NCI-H345 (cell line): Measurements from ENCODE around the gene PTPRN2.
A peak's percentile ranks its signal among the peaks of the same experiment; 100 is the strongest.
"Not testable (repeated sequence)": the region's sequence is repeated elsewhere in the genome, so short reads cannot be mapped to it uniquely, and the experiment has no call there.

Experiments used
- DNase-seq: peaks from one replicate; lab custom pipeline; 2025; lab: John Stamatoyannopoulos, UW

The PTPRN2 gene

DNA sequence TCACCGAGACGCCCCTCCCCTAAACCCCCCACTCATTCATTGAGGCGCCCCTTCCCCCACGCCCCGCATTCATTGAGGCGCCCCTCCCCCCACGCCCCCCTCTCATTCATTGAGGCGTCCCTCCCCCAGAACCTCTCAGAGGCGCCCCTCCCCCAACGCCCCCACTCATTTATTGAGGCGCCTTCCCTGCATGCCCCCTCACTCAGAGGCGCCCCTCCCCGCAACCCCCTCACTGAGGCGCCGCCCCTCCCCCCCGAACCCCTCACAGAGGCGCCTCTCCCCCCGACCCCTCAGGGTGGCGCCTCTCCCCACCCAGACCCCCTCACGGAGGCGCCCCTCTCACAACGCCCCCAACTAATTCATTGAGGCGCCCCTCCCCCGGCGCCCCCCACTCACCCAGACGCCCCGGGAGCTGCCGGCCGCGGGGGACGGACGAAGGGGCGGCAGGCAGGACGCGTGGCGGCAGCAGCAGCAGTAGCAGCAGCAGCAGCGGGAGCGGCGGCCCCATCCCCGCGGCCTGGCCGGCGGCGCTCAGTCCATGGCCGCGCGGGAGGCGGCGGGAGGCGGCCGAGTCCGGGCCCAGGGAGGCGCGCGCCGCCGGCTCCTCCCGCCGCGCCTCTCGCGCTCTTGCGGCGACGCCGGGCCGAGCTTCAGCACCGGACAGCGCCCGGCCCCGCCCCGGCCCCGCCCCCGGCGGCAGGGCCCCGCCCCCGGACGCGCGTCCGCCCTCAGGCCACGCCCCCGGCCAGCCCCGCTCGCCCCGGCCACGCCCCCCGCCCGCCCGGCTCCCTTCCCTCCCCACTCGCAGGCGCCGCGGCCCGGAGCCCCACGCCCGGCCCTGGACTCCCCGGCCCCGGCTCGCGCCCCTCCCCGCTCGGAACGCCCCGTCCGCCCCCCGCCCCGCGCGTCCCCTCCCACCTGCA lies at the start of gene PTPRN2:
TSS of gene PTPRN2 (minus strand) at position 662 of the 923 bp plus-strand sequence.
- peak; percentile 79 for DNase-seq

DNA sequence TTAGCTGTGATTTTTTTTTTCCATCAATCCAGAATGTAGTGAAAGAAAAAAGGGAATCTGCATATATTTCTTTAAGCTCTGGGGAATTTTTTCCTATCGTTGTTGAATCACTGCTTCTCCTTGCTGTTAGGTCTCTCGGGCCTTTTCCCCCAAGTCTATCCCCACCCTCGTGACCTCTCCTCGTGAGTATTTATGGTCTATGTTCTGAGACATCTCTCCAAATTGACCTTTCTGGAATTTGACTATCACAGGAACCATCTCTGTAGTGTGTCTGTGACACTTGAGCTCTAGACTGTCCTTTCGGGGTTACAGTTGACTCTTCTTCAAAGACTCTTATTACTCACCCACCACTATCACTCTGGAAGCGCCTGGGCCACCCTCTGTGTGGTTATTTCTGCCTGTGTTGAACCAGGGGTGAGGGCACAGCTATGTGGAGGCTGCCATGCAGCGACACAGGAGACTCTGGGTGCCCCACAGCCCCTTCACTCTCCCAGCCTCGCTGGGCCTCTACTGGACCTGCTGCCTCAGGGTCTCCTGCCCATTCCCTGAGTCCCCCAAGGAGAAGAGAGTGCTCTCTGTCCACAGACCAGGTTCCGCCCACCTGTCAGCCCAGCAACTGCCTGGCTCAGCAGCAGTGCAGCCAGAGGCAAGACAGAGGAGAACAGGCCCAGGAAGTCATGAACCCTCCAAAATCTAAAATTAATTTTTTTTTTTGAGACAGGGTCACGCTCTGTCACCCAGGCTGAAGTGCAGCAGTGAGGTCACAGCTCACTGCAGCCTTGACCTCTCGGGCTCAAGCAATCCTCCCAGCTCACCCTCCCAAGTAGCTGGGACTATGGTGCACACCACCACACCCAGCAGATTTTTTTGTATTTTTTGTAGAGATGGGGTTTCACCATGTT lies 45.7 kb upstream of the PTPRN2 start:
- no peak for DNase-seq

DNA sequence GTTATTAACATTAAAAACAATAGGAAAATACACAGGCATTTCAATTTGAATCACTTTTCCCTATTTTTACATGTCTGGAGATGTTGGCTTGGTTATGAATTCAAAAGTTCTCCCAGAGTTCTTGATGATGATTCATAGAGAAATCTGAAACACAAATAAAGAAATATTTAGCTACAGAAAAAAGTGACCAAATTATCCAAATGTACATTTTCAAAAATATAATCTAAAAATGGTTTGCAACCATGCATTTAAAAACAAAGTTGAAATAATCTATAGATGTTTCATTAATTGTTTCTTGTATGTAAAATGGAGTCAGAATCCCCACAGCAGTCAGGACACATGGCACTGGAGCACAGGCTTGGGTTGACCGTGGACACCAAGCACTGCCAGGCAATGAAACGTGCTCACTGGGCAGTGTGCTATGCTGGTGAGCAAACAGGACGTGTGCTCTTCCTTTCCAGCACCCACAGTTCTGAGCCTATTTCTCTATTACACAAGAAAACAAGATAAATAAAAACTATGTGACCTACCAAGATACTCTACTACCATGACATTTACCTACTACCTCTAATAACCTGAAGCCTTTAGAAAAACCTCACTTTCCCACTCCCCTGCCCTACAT lies 44.1 kb upstream of the PTPRN2 start:
- no peak for DNase-seq

DNA sequence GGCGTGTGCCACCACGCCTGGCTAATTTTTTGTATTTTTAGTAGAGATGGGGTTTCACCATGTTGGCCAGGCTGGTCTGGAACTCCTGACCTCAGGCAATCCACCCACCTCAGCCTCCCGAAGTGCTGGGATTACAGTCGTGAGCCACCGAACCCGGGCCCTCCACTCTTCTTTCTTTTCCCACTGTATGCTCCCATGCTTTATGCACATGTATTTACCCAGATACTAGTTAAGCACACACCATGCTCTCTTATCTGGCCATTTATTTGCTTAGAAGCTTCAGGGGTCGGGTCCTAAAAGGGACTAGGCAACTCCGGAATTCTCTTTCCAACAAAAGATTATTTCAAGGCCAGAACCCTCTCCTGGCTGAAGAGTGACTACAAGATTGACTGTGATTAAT lies 38.7 kb upstream of the PTPRN2 start:
- not testable (repeated sequence) for DNase-seq

DNA sequence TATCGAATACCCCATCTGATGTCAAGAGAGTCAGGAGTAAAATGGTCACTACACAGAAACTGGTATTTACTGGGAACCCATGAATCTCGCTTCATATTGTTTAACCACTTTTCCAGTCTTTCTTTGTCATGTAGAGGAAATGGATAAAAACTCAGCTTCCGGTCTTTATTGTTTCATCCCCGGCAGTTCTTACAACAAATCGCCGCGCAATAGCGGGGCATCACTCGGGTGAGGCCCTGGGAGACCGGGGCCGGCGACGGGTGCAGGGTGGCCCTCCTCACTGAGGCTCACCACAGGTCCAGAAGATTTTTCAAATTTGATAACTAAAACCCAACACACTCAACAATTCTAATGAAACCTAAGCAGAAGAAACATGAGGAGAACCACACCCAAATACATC lies 35.6 kb upstream of the PTPRN2 start:
- DNase-seq, result no peak

DNA sequence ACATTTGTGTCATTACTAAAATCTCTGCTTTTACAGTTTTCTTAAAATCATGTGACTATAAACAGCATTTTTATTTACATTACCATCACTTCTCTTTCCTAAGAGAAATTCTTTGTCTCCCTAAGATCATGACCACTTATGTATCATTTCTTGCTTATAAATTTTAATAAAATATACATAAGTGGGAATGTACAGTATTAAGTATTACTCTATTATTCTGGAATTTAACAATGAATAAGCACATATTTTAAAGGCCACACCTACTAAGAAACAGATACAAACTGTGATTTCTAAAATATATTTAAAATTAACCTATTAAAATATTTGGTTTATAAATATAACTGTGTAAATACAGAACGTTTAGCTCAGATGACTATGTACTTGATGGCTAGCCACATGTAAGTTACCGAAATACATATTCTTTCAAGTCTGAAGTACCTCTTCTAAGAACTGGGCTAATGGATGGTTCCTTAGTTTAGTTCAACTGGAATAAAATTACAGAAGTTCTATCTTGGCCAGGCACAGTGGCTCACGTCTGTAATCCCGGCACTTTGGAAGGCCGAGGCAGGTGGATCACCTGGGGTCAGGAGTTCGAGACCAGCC lies 33.3 kb upstream of the PTPRN2 start:
- DNase-seq, result no peak

DNA sequence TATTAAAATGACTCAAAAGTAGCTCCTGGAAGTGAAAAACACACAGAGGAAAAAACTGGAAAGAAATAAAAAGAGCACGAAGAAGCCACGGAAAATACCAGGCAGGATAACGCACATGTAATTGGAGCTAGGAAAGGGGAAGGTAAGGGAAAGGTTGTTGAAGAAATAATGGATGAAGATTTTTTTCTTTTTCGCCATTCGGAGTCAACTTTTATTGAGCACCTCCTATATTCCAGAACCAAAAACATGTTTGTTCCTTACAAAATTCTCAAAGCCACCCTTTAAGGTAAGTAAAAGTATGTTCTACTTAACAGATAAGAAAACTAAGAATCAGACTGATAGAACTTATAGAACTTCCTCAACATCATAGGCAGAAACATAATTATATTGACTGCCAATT lies 32.8 kb upstream of the PTPRN2 start:
- DNase-seq, result no peak

DNA sequence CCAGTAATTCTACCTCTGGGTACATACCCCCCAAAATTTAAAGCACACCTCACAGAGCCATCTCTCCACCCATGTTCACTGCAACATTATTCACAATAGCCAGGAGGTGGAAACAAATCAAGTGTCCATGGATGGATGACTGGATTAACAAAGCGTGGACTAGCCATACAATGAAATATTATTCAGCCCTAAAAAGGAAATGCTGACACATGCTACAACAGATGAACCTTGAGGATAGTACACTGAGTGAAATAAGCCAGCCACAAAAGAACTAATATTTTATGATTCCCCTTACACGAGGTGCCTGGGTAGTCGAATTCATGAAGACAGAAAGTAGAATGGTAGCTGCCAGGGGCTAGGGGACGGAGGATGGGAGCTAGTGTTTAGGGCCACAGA lies 31.1 kb upstream of the PTPRN2 start:
- DNase-seq, result no peak

DNA sequence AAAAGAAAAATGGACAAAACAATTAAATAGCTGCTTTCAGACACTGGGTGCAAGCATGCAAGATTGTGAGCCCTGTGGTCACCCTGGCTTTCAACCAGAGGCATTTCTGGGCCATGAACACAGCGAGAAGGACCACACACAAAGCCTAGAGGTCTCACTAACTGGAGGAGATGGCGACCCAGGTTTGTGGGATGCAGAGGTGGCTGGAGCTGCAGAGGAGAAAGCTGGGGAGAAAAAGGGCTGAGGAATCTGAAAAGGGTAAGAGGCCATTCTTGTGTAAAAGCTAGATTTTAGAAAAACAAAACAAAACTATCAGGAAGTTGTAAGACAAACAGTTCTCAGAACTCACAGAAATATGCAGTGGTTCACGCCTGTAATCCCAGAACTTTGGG lies 30.1 kb upstream of the PTPRN2 start:
- DNase-seq, result no peak

DNA sequence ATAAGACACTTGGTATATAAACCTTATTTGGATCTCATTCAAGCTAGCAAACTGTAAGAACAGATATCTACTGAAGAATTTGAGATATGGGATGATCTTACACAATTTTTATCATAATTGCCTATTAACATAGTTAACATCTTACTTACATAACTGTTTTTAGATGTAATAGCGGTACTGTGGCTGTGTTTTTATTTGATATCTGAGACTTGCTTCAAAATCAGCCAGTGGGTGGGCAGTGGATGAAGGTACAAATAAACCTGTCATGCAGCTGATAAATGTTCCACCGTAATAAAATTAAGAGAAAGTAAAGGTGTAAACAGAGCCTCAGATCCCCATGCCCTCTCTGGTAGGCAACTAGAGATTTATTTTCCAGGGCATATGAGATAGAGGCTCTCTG lies 28.4 kb upstream of the PTPRN2 start:
- DNase-seq, result no peak

DNA sequence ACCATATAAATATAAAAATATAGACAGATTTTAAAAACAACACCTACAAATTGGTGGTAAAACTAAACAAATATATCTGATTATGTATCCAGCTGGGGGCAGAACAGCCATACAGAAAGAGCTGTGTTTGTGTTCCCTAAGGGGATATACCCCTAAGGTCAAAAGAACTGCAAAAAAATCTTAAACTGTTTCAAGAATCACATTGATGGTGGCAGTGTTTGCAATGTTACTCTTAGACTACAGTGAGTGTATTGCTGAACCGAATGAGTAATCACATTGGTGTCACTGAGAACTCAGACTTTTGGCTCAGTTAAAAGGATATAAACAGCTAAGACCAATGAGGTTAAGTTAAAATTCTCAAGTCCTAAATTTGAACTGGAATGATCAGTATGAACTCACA lies 27.1 kb upstream of the PTPRN2 start:
- DNase-seq, result no peak

DNA sequence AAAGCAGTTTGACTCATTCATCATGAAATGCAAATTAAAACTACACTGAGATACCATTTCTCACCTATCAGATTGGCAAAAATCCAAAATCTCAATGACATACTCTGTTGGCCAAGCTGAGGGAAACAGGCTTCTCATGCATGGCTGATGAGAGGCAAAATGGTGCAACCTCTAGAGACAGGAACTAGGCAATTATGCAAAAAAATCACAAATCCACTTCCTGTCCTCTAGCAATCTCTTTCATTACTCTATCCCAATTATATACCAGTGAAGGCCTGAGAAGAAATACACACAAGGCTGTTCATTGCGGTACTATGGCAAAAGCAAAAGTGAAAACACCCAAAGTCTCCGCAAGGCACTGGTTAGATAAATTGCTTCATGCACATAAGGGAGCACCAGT lies 25.9 kb upstream of the PTPRN2 start:
- DNase-seq, result peak; percentile 82

DNA sequence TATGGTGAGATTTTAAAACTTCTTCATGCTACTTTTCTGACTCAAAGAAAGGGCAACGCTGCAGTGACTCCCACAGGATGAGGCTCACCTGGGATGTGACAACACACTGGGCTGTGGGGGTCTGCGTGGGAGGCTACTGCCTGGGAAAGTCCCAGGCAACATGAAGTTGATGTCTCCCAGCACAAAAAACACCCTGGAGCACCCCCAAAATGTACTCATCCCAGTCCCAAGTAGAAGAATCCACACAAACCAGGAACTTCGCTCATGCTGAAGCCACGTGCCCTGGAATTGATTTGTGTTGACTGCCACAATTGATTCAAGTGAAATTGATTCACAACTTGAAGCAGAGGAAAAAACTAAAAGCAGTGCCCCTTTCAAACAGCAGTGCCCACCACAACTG lies 24.9 kb upstream of the PTPRN2 start:
- no peak for DNase-seq

DNA sequence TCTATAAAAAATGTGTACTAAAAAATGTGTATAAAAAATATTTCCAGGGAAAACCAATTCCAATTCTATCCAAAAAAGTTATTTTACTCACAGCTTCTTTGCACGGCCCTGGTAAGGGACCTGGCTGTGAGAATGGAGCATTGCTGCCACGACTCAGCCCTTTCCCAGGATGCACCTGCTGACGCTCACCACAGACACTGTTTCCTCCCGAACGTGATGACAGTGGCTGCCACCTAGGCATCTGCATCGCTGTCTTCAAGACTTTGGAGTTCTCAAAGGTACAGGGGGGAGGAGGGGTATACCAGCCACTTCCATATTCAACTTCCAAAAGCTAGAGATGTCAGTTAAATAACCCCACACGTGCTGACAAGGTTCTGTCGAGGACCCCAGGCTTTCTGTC lies 23.9 kb upstream of the PTPRN2 start:
- DNase-seq, result no peak

DNA sequence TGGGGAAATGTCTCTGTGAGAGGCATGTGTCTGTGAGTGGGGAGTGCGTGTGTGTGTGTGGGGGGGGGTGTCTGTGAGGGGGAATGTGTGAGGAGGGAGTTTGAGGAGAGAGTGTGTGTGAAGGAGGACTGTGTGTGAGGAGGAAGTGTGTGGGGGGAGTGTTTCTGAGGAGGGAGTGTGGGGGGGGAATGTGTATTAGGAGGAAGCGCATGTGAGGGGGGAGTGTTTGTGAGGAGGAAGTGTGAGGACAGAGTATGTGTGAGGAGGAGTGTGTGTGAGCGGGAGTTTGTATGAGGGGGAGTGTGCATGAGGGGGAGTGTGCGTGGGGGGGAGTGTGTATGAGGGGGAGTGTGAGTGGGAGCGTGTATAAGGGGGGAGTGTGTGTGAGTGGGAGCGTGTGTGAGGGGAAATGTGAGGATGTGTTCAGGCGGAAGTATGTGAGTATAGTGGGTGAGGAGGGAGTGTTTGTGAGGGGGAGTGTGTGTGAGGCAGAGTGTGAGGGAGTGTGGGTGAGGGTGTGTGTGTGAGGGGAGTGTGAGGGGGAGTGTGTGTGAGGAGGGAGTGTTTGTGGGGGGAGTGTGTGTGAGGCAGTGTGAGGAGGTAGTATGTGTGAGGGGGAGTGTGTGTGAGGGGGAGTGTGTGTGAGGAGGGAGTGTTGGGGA lies 21.8 kb upstream of the PTPRN2 start:
- DNase-seq, result no peak

DNA sequence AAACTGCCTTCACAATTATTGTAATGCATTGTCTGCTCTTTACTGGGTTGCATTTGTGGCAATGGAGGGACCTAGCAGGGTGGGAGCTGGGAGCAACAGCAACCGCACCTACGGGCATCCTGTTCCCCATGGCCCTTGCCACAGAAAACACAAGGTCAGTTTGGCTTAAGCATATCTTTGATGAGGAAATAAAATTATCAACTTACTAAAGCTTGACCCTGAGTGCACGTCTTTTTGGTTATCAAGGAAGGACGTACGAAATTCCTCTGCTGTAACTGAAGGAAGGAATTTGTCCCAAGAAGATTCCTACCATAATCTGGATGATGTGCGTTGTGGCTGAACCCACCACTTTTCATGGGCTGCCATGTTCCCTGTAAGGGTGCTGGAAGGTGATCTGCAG lies 19.9 kb upstream of the PTPRN2 start:
- no peak for DNase-seq

DNA sequence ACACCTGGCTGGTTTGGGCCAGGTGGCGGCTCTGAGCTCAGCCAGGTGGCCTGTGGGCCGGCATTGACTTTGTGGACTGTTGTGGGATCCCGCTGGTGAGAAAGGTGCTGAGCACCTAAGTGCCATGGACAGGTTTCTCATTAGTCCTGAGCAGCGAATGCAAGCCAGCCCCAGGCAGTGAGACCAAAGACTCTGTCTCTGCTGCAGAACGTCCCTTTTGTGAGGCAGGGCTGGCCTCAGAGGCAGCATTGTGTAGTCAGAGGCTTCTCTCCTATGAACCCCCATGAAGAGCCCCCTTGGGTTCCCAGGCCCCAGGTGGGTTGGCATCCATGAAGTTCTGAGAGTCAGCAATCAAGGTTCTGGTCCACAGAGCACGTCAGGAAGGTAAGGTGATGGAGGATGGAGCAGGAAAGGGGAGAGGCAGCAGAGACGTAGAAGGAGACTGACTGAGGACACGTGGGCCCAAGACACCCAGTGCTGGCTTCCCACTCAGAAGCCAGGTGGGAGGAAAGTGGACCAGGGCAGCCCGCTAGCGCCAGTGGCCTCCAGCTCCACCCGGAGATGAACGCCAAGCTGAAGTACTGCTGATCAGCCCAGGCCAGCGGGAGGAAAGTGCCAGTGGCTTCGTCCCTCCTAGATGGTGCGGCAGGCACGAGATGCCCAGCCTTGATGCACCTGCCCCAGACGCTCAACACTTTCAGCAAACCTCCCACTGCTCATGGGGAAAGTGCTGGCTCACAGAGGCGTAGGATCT lies 19.2 kb upstream of the PTPRN2 start:
- DNase-seq, result no peak

DNA sequence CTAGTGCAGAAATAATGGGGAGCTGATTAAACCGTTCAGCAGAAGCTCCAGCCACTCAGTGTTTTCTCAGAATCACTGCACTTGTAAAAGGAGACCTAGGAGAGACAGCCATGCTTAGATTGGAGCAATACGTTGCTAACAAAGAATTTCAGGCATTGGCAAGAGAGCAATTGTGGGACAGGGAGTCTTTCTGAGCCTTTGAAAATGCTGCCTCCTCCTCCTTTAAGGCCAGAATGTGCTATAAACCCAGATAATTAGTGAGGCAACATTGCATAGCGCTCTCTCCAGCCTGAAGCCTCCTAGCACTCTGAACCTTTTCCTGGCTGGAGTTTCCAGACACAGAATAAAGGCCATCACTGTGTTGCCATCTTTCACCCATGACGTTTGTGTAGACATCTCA lies 18.5 kb upstream of the PTPRN2 start:
- no peak for DNase-seq

DNA sequence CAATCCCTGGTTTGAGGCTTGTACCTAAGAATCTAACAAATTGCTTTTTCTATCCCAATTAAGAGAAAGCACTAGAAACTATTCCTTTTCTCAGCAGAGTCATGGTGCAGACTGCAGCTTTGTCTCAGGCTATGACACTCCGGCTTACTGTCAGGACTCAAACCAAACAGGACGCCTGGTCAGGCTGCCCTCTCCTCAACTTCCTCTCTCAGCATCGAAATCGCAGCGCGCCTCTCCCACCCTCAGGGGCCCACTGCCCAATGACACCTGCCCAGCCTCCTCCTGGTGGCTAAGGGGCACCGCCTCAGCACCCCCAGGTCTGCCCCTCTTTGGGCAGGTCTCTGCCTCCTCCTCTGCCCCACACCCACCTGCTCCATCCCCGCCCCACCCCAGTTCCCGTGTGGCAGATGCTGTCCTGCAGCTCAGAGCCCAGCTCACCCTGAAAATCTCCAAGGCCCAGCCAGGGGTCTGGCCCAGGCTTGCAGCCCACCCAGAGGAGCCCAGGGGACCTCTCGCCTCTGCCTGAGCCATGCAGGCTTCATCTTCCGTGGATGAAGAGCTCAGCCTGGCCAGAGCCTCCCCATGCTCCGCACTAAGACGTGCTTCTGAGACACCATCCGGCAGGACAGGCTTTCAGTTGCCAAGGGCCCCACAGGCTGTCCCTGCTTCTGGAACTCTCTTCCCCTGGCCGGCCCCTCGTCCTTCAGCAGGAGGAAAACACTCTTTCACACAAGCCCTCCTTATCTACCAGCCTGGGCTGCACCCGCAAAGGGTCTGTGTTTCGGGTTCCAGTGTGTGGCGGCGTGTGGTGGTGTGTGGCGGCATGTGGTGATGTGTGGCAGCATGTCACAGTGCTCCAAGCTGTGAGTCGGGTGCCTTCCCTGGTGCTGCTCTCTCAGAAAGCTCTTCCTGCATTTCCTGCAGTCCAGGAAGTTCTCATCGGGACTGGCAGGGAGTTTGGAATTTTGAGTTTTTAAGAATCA lies 16.4 kb upstream of the PTPRN2 start:
- no peak for DNase-seq
